GM19193 (cell line): ENCODE measurements around the gene NCL.

Experiments used
- POLR2A ChIP-seq: IDR thresholded peaks from 4 replicates; pipeline ENCODE4 v1.6.1; 2011; ENCODE audit not compliant: insufficient read depth, insufficient read length; ENCODE audit errors: extremely low read depth

The NCL gene

GRCh38 chr2:231463698-231464575, at the start of gene NCL:
NCL (minus strand) TSS chr2:231464484; CDS start chr2:231464353, 131 bp downstream.
- peak; percentile 99 for TF ChIP-seq POLR2A

- TF ChIP-seq POLR2A, result no peak
These were observed 49.5 kb upstream of the NCL start for GRCh38 chr2:231513746-231514224.

- no peak for TF ChIP-seq POLR2A
These were observed 47.9 kb upstream of the NCL start for GRCh38 chr2:231512222-231512621.

- TF ChIP-seq POLR2A, result no peak
These were observed 39.5 kb upstream of the NCL start for GRCh38 chr2:231503766-231504165.

GRCh38 chr2:231502596-231502995, 38.3 kb upstream of the NCL start:
- TF ChIP-seq POLR2A, result no peak

- TF ChIP-seq POLR2A, result no peak
These were observed 33.4 kb upstream of the NCL start for GRCh38 chr2:231497651-231498050.

GRCh38 chr2:231494669-231495068, 30.4 kb upstream of the NCL start:
- no peak for TF ChIP-seq POLR2A

- no peak for TF ChIP-seq POLR2A
These were observed 26.5 kb upstream of the NCL start for GRCh38 chr2:231490801-231491200.

GRCh38 chr2:231489990-231490389, 25.7 kb upstream of the NCL start:
- TF ChIP-seq POLR2A, result no peak

GRCh38 chr2:231488331-231488730, 24.0 kb upstream of the NCL start:
- TF ChIP-seq POLR2A, result no peak

GRCh38 chr2:231486851-231487596, 22.7 kb upstream of the NCL start:
- TF ChIP-seq POLR2A, result no peak

GRCh38 chr2:231483398-231484329, 19.4 kb upstream of the NCL start:
- no peak for TF ChIP-seq POLR2A

GRCh38 chr2:231482806-231483391, 18.6 kb upstream of the NCL start:
- TF ChIP-seq POLR2A, result peak; percentile 45

- no peak for TF ChIP-seq POLR2A
These were observed 16.5 kb upstream of the NCL start for GRCh38 chr2:231480781-231481180.

- no peak for TF ChIP-seq POLR2A
These were observed 15.2 kb upstream of the NCL start for GRCh38 chr2:231479455-231479854.

GRCh38 chr2:231476920-231477319, 12.6 kb upstream of the NCL start:
- TF ChIP-seq POLR2A, result no peak
